GM18907 (cell line): ENCODE measurements around the gene MISP.
"Not testable (repeated sequence)": the region's sequence is repeated elsewhere in the genome, so short reads cannot be mapped to it uniquely, and the experiment has no call there.

Source experiments
- ATAC-seq: cut with Tn5 transposase; IDR thresholded peaks from one replicate; pipeline ENCODE4 v1.9.1; 2021; ENCODE audit warnings: mild to moderate bottlenecking, moderate library complexity; ENCODE audit not compliant: unreplicated experiment

Gene MISP

DNA sequence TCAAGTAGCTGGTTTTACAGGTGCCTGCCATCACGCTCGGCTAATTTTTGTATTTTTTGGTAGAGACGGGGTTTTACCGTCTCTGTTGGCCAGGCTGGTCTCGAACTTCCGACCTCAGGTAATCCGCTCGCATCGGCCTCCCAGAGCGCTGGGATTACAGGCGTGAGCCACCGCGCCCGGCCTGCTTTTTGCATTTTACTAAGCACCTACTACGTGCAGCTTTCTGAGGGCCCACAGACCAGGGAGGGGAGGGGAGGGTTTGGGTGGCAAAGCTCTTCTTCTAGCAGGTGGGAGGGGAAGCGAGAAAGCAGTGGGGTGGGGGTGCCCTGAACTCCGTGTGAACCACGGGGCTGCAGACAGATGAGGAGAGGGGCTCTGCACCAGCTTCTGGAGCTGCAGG, 27.2 kb upstream of the MISP start:
- ATAC-seq: no peak

- ATAC-seq: no peak
Observed at GRCh38 chr19:725461-726089, 25.3 kb upstream of the MISP start.

DNA sequence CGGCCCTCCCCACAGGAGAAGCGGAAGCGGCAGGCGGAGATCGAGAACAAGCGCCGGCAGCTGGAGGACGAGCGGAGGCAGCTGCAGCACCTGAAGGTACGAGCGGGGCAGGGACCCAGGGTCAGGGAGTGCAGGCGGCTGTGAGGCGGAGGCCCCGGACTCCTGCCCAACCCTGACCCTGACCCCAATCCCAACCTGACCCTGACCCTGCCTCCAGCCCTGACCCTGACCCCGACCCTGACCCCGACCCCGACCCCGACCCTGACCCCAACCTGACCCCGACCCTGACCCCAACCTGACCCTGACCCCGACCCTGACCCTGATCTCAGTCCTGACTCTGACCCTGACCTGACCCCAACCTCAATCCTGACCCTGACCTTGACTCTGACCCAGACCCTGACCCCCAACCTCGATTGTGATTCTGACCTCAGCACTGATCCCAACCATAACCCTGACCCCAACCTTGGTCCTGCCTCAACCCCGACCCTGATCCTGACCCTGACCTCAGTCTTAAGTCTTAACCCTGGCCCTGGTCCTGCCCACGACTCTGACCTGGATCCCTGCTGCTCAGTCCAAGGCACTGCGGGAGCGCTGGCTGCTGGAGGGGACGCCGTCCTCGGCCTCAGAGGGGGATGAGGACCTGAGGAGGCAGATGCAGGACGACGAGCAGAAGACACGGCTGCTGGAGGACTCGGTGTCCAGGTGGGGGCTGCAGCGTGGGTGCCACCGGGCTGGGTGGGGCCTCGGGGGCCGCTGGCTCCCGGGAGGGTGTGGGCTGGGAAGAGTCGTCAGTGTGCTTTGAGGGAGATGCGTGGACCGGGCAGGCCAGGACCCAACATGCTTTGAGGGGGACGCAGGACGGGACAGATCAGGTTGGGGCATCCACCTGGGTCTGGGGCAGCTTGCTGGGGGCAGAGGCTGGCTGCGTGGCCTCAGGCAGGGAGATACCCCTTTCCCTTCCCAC, 23.6 kb upstream of the MISP start:
- ATAC-seq: no peak

GRCh38 chr19:728011-728410, 22.9 kb upstream of the MISP start:
- ATAC-seq: no peak

DNA sequence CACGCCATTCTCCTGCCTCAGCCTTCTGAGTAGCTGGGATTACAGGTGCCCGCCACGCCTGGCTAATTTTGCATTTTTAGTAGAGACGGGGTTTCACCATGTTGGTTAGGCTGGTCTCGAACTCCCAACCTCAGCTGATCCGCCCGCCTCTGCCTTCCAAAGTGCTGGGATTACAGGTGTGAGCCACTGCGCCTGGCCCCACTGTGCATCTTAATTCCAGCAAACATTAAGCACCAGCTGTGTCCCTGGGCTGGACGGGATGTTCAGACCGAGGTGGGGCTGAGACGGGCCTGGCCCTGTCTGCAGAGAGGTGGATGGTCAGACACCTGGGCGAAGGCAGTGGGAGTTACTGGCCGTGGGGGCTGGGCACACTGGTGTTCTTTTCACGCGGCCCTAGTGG, 21.3 kb upstream of the MISP start:
- ATAC-seq: not testable (repeated sequence)

GRCh38 chr19:729965-730668, 20.8 kb upstream of the MISP start:
- ATAC-seq: no peak

GRCh38 chr19:731000-731399, 19.9 kb upstream of the MISP start:
- no peak for ATAC-seq

DNA sequence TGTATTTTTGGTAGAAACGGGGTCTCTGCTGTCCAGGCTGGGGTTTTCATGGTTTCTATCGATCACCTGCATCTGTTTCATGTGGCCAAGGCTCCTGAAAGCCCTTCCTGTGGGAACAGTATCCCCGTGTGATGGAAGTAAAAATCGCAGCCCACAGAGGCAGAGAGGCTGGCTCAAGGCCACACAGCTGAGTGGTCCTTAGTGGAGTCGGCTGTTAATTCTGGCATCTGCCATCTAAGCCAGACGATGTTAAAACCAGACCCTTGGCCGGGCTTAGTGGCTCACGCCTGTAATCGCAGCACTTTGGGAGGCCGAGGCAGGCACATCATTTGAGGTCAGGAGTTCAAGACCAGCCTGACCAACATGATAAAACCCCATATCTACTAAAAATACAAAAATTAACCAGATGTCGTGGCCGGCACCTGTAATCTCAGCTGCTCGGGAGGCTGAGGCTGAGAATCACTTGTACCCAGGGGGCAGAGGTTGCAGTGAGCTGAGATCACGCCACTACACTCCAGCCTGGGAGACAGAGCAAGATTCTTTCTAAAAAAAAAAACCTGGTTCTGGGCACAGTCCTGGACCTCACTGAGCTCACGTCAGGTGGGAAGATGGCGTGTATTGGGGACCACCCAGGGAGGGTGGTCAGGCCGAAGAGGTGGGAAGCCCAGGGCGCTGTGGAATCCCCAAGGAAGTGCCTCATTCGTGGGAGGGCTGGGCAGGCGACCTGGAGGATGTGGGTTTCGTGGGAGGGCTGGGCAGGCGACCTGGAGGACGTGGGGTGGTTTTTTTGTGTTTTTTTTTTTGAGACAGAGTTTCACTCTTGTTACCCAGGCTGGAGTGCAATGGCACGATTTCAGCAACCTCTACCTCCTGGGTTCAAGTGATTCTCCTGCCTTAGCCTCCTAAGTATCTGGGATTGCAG, 18.5 kb upstream of the MISP start:
- no peak for ATAC-seq

DNA sequence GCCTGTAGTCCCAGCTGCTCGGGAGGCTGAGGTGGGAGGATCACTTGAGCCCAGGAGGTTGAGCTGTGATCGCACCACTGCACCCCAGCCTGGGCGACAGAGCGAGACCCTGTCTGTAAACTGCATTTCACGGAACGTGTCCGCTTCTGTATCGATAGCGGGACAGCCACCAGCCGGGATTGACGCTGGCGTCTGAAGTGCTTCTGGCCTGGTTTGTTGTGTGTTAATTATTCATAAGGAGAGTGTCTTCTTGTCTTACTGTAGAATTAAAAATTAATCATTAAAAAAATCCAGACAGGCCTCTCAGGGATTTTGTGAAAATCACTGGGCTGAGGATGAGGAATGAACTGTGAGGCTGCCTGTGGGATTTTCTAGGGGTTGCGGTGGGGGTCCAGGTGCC, 16.2 kb upstream of the MISP start:
- ATAC-seq: no peak

DNA sequence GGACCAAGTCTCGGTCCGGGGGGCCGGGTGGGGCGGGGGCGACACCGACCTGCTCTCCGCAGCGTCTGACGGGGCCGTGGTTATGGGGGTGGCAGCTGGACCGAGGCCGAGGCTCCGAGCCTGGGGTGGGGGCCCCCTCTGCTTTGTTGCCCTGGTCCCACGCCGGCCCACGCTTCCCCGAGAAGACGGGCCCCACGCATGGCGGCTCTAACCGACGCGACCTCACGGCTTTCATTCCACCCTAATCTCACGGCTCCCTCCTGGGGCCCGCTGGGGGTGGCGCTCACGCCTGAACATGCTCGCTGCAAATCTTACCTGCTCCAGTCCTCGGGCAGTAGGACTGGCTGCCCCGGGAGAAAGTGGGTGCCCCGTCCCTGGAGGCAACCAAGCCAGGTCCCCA, 14.8 kb upstream of the MISP start:
- ATAC-seq: no peak

GRCh38 chr19:737591-738093, 13.3 kb upstream of the MISP start:
- no peak for ATAC-seq

DNA sequence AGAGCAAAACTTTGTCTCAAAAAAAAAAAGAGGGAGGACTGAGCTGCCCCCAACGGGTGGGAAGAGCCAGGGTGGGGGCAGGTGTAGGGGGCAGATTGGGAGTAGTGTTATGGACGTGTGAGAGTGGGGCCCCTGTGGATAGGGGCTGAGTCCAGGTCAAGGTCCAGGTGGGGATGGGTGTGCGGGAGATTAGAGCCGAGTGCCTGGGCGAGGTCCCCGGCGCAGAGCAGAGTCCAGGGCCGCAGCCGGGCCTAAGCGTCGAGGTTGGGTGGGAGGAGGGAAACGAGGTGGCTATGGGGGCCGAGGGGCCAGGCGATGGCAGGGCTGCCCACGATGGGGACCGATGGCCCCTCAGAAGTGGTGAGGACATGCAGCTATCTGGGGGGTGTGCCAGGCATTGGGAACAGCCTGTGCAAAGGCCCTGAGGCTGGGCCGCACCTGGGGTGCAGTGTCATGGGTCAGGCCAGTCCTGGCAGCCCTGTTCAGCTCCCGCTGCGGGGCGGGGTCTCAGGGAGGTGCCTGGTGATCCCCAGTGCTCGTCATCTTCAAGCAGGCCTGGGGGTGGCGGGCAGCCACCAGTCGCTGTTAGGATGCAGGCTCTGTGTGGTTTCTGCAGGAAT, 12.3 kb upstream of the MISP start:
- ATAC-seq: no peak

DNA sequence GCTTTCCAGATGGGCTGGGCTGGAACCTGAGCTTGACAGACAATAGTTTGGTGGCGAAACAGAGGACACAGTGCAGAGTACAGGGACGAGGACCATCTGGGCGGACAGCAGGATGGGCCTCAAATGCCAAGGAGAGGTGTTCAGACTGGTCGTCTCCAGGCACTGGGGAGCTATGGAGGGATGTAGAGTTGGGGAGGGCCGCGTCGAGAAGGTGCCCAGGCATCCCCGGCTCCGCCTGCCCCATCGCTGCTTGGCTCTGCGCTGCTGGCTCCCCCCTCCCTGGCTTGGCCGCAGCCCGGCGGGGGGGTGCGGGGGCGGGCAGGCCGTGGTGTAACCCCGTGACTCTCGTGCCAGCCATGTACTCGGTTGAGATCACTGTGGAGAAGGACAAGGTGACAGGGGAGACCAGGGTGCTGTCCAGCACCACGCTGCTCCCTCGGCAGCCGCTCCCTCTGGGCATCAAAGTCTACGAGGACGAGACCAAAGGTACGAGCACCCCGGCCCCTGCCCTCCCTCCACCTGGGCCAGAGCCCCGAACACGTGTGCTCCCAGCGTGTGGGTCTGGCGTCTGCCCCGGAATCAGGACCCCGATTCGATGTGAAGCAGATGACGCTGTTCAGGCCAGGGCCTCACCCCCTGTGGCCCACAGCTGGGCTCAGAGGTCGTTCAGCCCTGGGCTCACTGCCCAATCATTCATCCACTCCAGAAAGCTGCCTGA, 10.8 kb upstream of the MISP start:
- no peak for ATAC-seq

- ATAC-seq: not testable (repeated sequence)
Observed at GRCh38 chr19:740816-741505, 10.0 kb upstream of the MISP start.

GRCh38 chr19:741506-742131, 9.3 kb upstream of the MISP start:
- no peak for ATAC-seq

GRCh38 chr19:742540-743075, 8.3 kb upstream of the MISP start:
- ATAC-seq: no peak

GRCh38 chr19:743168-743687, 7.7 kb upstream of the MISP start:
- no peak for ATAC-seq

DNA sequence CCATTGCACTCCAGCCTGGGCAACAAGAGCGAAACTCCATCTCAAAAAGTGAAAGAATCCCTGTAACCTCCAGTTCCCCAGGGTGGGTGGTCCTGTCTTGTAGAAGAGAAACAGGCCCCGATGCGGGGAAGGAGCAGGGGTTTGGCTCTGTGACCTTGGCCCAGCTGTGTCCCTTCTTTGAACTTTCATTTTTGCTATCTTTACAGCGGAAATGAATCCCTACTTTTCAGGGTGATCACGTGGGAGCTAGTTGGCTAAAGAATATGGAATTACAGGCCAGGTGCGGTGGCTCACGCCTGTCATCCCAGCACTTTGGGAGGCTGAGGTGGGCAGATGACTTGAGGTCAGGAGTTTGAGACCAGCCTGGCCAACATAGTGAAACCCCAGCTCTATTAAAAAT, 5.8 kb upstream of the MISP start:
- ATAC-seq: not testable (repeated sequence)
